ENCODE measurements around the gene PPM1B.

DNA sequence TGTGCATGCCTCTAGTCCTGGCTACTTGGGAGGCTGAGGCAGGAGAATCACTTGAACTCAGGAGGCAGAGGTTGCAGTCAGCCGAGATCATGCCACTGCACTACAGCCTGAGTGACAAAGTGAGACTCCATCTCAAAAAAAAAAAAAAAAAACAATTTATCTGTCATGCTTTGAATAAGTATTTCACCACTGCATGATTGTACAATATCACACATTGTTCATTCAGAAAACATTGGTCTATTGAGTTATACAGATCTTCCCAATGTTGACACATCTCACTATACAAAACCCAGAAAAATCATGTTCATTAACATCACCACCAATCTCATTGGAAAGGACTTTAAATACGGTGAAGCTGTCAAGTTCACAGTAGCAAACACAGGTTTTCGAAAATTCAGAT lies 46.8 kb upstream of the PPM1B start:
- TF ChIP-seq, protein P1, sequence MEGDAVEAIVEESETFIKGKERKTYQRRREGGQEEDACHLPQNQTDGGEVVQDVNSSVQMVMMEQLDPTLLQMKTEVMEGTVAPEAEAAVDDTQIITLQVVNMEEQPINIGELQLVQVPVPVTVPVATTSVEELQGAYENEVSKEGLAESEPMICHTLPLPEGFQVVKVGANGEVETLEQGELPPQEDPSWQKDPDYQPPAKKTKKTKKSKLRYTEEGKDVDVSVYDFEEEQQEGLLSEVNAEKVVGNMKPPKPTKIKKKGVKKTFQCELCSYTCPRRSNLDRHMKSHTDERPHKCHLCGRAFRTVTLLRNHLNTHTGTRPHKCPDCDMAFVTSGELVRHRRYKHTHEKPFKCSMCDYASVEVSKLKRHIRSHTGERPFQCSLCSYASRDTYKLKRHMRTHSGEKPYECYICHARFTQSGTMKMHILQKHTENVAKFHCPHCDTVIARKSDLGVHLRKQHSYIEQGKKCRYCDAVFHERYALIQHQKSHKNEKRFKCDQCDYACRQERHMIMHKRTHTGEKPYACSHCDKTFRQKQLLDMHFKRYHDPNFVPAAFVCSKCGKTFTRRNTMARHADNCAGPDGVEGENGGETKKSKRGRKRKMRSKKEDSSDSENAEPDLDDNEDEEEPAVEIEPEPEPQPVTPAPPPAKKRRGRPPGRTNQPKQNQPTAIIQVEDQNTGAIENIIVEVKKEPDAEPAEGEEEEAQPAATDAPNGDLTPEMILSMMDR (IDR thresholded peaks at IDR 0.05 in 2 of 3, conservative IDR thresholded peaks at IDR 0.05 in 1 of 3; ENCODE audit: insufficient read depth in 2 of 3, low read depth in 1 of 3, low read length in 3 of 3): no peak
- TF ChIP-seq NFXL1 (CRISPR knock-in tag; IDR thresholded peaks at IDR 0.05) (no peak), SMC3 (conservative IDR thresholded peaks at IDR 0.05; ENCODE audit: insufficient read depth, low read depth, low read length) (no peak), EZH2 (IDR thresholded peaks at IDR 0.05; ENCODE audit: borderline replicate concordance, low read depth, low read length) (no peak)
- TF ChIP-seq, protein P2, sequence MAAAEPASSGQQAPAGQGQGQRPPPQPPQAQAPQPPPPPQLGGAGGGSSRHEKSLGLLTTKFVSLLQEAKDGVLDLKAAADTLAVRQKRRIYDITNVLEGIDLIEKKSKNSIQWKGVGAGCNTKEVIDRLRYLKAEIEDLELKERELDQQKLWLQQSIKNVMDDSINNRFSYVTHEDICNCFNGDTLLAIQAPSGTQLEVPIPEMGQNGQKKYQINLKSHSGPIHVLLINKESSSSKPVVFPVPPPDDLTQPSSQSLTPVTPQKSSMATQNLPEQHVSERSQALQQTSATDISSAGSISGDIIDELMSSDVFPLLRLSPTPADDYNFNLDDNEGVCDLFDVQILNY (CRISPR knock-in tag; IDR thresholded peaks at IDR 0.05): no peak
- TF ChIP-seq, protein P3, sequence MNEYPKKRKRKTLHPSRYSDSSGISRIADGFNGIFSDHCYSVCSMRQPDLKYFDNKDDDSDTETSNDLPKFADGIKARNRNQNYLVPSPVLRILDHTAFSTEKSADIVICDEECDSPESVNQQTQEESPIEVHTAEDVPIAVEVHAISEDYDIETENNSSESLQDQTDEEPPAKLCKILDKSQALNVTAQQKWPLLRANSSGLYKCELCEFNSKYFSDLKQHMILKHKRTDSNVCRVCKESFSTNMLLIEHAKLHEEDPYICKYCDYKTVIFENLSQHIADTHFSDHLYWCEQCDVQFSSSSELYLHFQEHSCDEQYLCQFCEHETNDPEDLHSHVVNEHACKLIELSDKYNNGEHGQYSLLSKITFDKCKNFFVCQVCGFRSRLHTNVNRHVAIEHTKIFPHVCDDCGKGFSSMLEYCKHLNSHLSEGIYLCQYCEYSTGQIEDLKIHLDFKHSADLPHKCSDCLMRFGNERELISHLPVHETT (CRISPR knock-in tag; conservative IDR thresholded peaks at IDR 0.05 in 1 of 2, IDR thresholded peaks at IDR 0.05 in 1 of 2): no peak

All from K562 (cell line).